Body of pancreas (tissue), 4 donors: ENCODE data around the gene EDN1.

Experiments
- CTCF ChIP-seq, 7 experiments: fragments of 450-650 bp in 4 of 7; fragments of 200-600 bp in 3 of 7; sonication (generic) in 3 of 7; IDR thresholded peaks; one replicate each; pipeline ENCODE4 v1.5.1; 2016 to 2019; ENCODE audit warnings: antibody characterized with exemption in 7 of 7
- POLR2A ChIP-seq, 3 donors: fragments of 450-650 bp; IDR thresholded peaks; one replicate each; pipeline ENCODE4 v1.6.1; 2016; ENCODE audit warnings: antibody characterized with exemption in 3 of 3, mild to moderate bottlenecking in 2 of 3

DNA sequence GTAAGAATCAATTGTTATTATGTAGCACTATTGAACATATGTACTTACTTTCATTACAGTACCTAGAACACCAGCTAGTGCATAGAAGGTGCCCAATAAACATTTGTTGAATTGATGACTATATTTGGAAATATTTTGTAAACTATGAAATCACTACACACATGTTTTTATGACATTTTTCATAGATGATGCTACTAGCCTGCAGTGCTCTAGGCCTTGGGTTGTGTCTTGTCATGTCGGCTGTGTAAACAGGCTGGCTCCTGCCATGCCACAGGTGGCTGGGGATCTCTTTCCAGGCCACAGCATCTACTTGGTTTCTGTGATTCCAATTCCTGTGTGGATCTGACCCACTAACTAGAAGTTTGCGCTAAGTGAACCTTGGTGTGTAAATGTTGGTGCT lies 43.3 kb upstream of the EDN1 start:
- no peak for TF ChIP-seq CTCF (IDR thresholded peaks at IDR 0.05)
- TF ChIP-seq POLR2A (IDR thresholded peaks at IDR 0.05) = no peak
